CD14-positive monocyte (primary cell): ENCODE data around the gene NFKB1. TPM values are rescaled to one million over a fixed set of nuclear protein-coding genes. Genes with fewer than 3 reads are reported as not detected.

ENCODE experiments used
- DNase-seq, 3 donors: peaks; one replicate each; pipeline ENCODE4 v3.0.0-alpha.2; 2011 to 2022
- H2AFZ ChIP-seq: 2 replicates; pipeline ENCODE4 v1.6.0; 2012; ENCODE audit warnings: mild to moderate bottlenecking, low read depth, low read length, inconsistent platforms; ENCODE audit not compliant: insufficient read depth, poor library complexity, severe bottlenecking
- H3K27ac ChIP-seq, 2 donors: 1 replicate in 1 of 2; 2 replicates in 1 of 2; pipeline ENCODE4 v1.5.1; 2012 to 2013; ENCODE audit warnings: low read length in 2 of 2, control low read depth in 1 of 2, inconsistent platforms in 1 of 2, low read depth in 1 of 2, mild to moderate bottlenecking in 1 of 2
- H3K27me3 ChIP-seq, 2 donors: one replicate each; pipeline versions ENCODE4 v1.6.0 to v1.6.1; 2011 to 2013; ENCODE audit warnings: low read length in 2 of 2; ENCODE audit not compliant: control insufficient read depth in 2 of 2, insufficient read depth in 2 of 2
- H3K36me3 ChIP-seq, 2 donors: replicated peaks in 1 of 2; 1 replicate in 1 of 2; 2 replicates in 1 of 2; pipeline versions ENCODE4 v1.5.1 to v1.6.1; 2012 to 2013; ENCODE audit warnings: low read length in 2 of 2, control low read depth in 1 of 2, inconsistent platforms in 1 of 2, mild to moderate bottlenecking in 1 of 2; ENCODE audit not compliant: insufficient read depth in 2 of 2, control insufficient read depth in 1 of 2
- H3K4me1 ChIP-seq, 2 donors: 1 replicate in 1 of 2; 2 replicates in 1 of 2; pipeline versions ENCODE4 v1.5.1 to v1.6.1; 2012 to 2013; ENCODE audit warnings: low read length in 2 of 2, control low read depth in 1 of 2, inconsistent platforms in 1 of 2, mild to moderate bottlenecking in 1 of 2, moderate library complexity in 1 of 2; ENCODE audit not compliant: insufficient read depth in 2 of 2, control insufficient read depth in 1 of 2
- H3K4me2 ChIP-seq: replicated peaks from 2 replicates; pipeline ENCODE3; 2012; ENCODE audit warnings: low read length, moderate library complexity, mild to moderate bottlenecking; ENCODE audit not compliant: poor library complexity, severe bottlenecking; ENCODE audit errors: extremely low read depth
- H3K4me3 ChIP-seq, 3 experiments: fragments of 200-600 bp in 1 of 3; sonication (generic) in 1 of 3; replicated peaks in 1 of 3; 1 replicate in 2 of 3; 2 replicates in 1 of 3; pipeline ENCODE4 v1.5.1; 2011 to 2013; ENCODE audit warnings: low read length in 3 of 3, mild to moderate bottlenecking in 3 of 3, control low read depth in 2 of 3, low read depth in 2 of 3, inconsistent platforms in 1 of 3, moderate library complexity in 1 of 3
- H3K79me2 ChIP-seq: 2 replicates; pipeline ENCODE4 v1.6.0; 2012; ENCODE audit warnings: mild to moderate bottlenecking, control low read depth, inconsistent platforms, low read length, moderate library complexity; ENCODE audit not compliant: insufficient read depth
- H3K9ac ChIP-seq: 2 replicates; pipeline ENCODE4 v1.6.0; 2017; ENCODE audit warnings: low read length, mild to moderate bottlenecking; ENCODE audit not compliant: insufficient read depth, poor library complexity, severe bottlenecking
- H3K9me3 ChIP-seq, 2 donors: replicated peaks in 1 of 2; 1 replicate in 1 of 2; 2 replicates in 1 of 2; pipeline versions ENCODE4 v1.5.1 to v1.6.1; 2012 to 2013; ENCODE audit warnings: low read length in 2 of 2, control low read depth in 1 of 2; ENCODE audit not compliant: control insufficient read depth in 1 of 2, insufficient read depth in 1 of 2
- H4K20me1 ChIP-seq: 2 replicates; pipeline ENCODE4 v1.6.0; 2012; ENCODE audit warnings: mild to moderate bottlenecking, low read length, control low read depth, moderate library complexity; ENCODE audit not compliant: insufficient read depth
- H3K27ac Mint-ChIP-seq, 7 donors: one replicate each; pipeline ENCODE4 v1.8.0; 2020; ENCODE audit warnings: mild to moderate bottlenecking in 7 of 7, mixed read lengths in 7 of 7, moderate library complexity in 6 of 7, inconsistent platforms in 2 of 7
- H3K27me3 Mint-ChIP-seq, 3 donors: one replicate each; pipeline ENCODE4 v1.8.0; 2021 to 2022; ENCODE audit warnings: low read depth in 3 of 3, mild to moderate bottlenecking in 3 of 3, mixed read lengths in 3 of 3, moderate library complexity in 3 of 3, inconsistent platforms in 1 of 3
- H3K36me3 Mint-ChIP-seq, 2 donors: one replicate each; pipeline ENCODE4 v1.8.0; 2020; ENCODE audit warnings: mixed read lengths in 2 of 2, inconsistent platforms in 1 of 2, mild to moderate bottlenecking in 1 of 2
- H3K4me1 Mint-ChIP-seq: one replicate; pipeline ENCODE4 v1.8.0; 2020; ENCODE audit warnings: mild to moderate bottlenecking, mixed read lengths
- H3K4me3 Mint-ChIP-seq, 2 donors: one replicate each; pipeline ENCODE4 v1.8.0; 2020; ENCODE audit warnings: mild to moderate bottlenecking in 2 of 2, mixed read lengths in 2 of 2, moderate library complexity in 1 of 2
- H3K9me3 Mint-ChIP-seq, 7 donors: one replicate each; pipeline ENCODE4 v1.8.0; 2020 to 2022; ENCODE audit warnings: mixed read lengths in 7 of 7, mild to moderate bottlenecking in 6 of 7, moderate library complexity in 6 of 7, inconsistent platforms in 2 of 7
- CTCF ChIP-seq: fragments of 200-600 bp; IDR thresholded peaks from one replicate; pipeline ENCODE4 v1.8.0; 2022; ENCODE audit warnings: antibody characterized with exemption, mild to moderate bottlenecking
- WGBS: methylation state at CpG from one replicate; pipeline ENCODE4 v1.1.5; 2013; ENCODE audit warnings: missing lambda C conversion rate; ENCODE audit not compliant: insufficient coverage; 5-methylcytosine and 5-hydroxymethylcytosine counted together
- intact Hi-C, 2 donors: fragments of 100-400 bp; cut with micrococcal nuclease; formaldehyde crosslinking; loops; one replicate each; pipeline versions ENCODE4 v1.15.0 to v1.15.1; 2023
- polyA plus RNA-seq, 3 donors: library from polyadenylated mRNA; depleted of rRNA in 1 of 3; unstranded in 2 of 3; stranded (reverse) in 1 of 3; fragments of 300-500 nt in 2 of 3; fragments of >200 nt in 1 of 3; fragmentation: Illumina TruSeq in 2 of 3; gene quantifications; 1 replicate in 2 of 3; 2 replicates in 1 of 3; pipeline ENCODE4 v1.2.3, GENCODE V29; 2012 to 2021

Gene NFKB1
- polyA plus RNA-seq, 3 donors = 9.0 to 34.4 (median 17.8) TPM

GRCh38 chr4:102533348-102533747 is 32.2 kb downstream of the NFKB1 start:
- no peaks in the 10 kb centered on the region for H3K27me3 ChIP-seq
- Mint-ChIP-seq H3K9me3 (no peaks in the 10 kb centered on the region), H3K27ac (peak overlapping the region in 1 of 7 donors; percentile 50), H3K4me1 (no peaks in the 10 kb centered on the region), H3K27me3 (no peaks in the 10 kb centered on the region), H3K36me3 (peaks cover 50 to 51% of the 10 kb centered on the region in 2 donors), H3K4me3 (no peak overlapping the region)
- TF ChIP-seq CTCF = no peak
- H3K4me2 ChIP-seq = no peak overlapping the region
- H3K36me3 ChIP-seq = peaks cover 59 to 92% of the 10 kb centered on the region in 2 donors
- H3K4me1 ChIP-seq = no peaks in the 10 kb centered on the region
- H4K20me1 ChIP-seq = peaks cover 97% of the 10 kb centered on the region
- no peak overlapping the region for H3K4me3 ChIP-seq
- H3K9ac ChIP-seq = no peak overlapping the region
- H3K9me3 ChIP-seq = no peaks in the 10 kb centered on the region
- H3K27ac ChIP-seq = peak overlapping the region in 1 of 2 donors; percentile 17
- peaks cover 19% of the 10 kb centered on the region for H3K79me2 ChIP-seq
- no peak overlapping the region for H2AFZ ChIP-seq
- no CpG with 5 or more reads among the region's 4 CpGs for WGBS
- no peak for DNase-seq
- intact Hi-C loops = loop anchor here in 1 of 2 donors (5.0 kb wide), 1 partner anchor 36 kb away; no protein-coding TSS in a partner anchor

GRCh38 chr4:102533904-102534303 is 32.7 kb downstream of the NFKB1 start:
- H3K27ac ChIP-seq = peak overlapping the region in 1 of 2 donors; percentile 17
- TF ChIP-seq CTCF = no peak
- no peaks in the 10 kb centered on the region for H3K27me3 ChIP-seq
- H3K9me3 Mint-ChIP-seq = no peaks in the 10 kb centered on the region
- no peaks in the 10 kb centered on the region for H3K4me1 ChIP-seq
- DNase-seq = no peak
- no peaks in the 10 kb centered on the region for H3K9me3 ChIP-seq
- no peak overlapping the region for H3K4me3 ChIP-seq
- no peak overlapping the region for H2AFZ ChIP-seq
- intact Hi-C loops = loop anchor here in 1 of 2 donors (5.0 kb wide), 1 partner anchor 37 kb away; no protein-coding TSS in a partner anchor
- no peak overlapping the region for H3K9ac ChIP-seq
- peak overlapping the region in 1 of 7 donors; percentile 25 for H3K27ac Mint-ChIP-seq
- H3K79me2 ChIP-seq = peaks cover 16% of the 10 kb centered on the region
- peaks cover 96% of the 10 kb centered on the region for H4K20me1 ChIP-seq
- no peaks in the 10 kb centered on the region for H3K4me1 Mint-ChIP-seq
- H3K36me3 Mint-ChIP-seq = peaks cover 51% of the 10 kb centered on the region in 2 donors
- peaks cover 61 to 92% of the 10 kb centered on the region in 2 donors for H3K36me3 ChIP-seq
- no peaks in the 10 kb centered on the region for H3K27me3 Mint-ChIP-seq
- H3K4me3 Mint-ChIP-seq = no peak overlapping the region
- H3K4me2 ChIP-seq = no peak overlapping the region
- WGBS = no CpG with 5 or more reads among the region's 2 CpGs
